ENCODE data around the gene NFKB2.
A peak's percentile ranks its signal among the peaks of the same experiment; 100 is the strongest.

NFKB2 gene

DNA sequence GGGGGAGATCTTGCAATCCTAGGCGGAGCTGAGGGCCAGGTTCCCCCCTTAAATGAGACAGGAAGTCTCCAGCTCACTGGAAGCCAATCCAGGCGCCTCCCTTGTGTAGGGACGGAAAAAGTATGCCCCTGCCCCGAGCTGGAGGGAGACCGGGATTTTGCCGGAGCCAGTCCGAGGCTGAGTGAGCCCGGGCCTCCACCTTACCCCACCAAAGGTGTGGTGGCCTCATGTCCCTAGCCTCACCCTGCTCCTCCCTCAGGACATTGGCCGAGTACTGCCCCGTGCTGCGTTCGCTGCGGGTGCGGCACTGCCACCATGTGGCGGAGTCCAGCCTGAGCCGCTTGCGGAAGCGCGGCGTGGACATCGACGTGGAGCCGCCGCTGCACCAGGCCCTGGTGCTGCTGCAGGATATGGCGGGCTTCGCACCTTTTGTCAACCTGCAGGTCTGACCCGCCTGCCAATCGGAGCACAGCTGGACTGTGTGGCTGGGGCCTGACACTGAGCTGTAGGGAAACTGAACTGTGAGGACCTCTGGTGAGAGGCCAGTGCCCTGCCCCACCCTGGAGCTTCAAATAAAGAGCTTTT lies 27.1 kb downstream of the NFKB2 start:
- peak; percentile 93 for DNase-seq (ENCODE audit: low spot score)

DNA sequence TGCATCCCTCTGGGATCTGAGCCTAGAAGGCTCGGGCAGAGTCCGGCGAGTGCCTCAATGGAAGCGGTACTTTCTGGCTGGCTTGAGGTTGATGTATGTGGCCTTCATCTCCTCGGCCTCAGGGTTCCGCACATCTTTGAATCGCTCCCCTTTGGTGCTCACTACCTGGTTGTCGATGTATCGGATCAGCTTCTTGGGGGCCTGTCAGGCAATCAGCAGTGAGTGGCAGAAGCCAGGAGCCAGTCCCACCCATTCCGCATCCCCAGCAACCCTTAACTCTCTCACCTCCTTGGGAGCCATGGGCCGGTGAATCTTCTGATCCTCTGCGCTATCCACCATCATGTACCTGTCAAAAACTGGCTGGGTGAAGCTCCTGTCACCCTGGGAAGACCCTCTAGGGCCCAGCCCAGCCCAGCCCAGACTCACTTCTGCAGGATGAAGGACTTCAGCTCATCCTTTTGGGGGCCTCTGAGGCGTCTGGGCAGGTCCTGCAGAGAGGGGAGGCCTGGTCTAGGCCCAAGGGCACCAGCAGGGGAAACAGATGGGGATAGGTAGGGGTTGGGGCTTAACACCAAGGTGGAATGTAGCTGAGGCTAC lies 28.0 kb downstream of the NFKB2 start:
- DNase-seq (ENCODE audit: low spot score) = no peak

DNA sequence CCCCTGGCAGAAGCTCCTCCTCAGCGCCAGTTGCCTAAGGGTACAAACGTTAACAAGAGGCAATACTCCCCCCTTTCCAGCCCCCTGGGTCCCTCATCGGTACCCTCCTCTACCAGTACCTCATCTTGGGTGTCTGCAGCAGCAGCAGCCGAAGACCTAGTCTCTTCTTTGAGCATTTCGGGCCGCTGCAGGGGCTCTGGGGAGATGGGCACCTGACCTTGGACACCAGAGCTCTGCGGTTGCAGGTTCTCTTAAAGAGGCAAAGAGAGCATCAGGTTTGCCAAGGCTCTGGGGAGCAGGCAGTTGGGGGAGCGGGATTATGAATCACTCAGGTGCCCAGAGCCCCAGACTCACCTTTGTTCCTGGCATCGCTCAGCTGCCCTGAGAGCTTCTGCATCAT lies 28.6 kb downstream of the NFKB2 start:
- DNase-seq (ENCODE audit: low spot score) = no peak

DNA sequence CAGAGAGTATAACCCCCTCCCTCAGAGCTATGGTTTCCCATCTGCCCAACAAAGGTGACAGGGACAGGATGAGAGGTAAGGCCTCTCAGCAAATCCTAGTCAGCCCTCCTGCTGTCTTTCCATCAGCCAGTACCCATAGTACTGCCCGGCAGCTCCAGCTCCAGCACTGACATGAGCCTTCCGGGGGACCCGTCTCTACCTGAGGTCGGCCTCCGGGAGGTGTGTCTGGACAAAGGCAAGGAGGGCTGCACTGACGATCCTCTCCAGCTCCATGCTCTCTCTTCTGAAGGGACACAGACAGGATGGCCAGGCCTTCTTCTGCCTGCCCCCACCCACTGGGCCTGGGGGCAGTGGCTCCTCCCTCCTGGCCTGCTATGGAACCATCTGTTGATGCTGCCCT lies 29.4 kb downstream of the NFKB2 start:
- no peak for DNase-seq (ENCODE audit: low spot score)

DNA sequence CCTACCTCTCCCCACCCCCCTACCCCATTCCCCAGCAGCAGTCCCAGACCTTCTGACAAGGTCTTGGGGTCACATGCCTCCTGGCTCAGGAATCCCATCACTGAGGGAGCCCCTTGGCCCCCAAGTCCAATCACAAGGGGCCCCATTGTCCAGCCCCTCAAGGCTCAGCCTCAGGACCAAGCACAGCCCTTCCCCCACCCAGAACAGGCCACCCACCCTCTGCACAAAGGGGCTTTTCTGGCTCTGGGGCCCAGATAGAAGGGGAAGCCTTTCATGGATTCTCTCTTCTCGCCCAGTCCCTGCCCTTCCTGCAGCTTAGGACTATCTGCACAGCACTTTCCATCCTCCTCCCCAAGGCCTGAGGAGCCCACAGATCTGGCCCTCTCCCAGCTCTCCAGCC lies 29.9 kb downstream of the NFKB2 start:
- no peak for DNase-seq (ENCODE audit: low spot score)

DNA sequence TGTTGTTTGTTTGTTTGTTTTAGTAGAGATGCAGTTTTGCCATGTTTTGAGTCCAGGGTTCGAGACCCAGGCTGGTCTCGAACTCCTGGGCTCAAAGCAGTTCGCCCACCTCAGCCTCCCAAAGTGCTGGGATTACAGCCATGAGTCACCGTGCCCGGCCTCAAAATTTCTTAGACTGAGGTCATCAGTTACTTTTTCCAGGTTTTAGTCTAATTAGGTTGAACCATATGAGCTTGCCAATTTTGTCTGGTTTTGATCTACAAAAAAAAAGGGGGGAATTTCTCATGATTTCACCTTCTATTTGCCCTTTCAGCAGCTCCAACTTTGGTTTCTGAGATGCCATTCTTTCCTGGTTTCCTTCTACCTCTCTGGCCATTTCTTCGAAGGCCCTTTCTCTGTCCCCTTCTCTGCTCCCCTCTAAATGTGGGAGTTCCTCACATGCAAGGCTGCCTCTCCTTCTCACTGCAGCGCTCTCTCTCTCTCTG lies 31.3 kb downstream of the NFKB2 start:
- DNase-seq (ENCODE audit: low spot score) = no peak

DNA sequence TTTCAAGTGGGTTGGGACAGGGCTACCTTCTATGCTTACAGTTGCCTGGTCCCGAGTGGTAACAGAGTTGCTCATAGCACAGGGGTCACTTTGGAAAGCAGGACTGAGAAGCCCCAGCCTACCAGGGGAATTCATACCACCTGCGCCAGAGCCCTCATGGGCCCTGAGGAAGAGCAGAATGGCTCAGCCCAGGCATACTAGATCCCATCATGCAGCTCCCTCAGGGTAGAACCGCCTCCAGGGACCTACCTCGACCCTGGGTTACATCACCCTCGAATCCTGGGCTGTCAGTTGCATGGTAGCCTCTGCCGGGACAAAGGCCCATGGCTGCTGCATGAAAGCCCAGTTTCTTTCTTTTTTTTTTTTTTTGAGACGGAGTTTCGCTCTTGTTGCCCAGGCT lies 34.0 kb downstream of the NFKB2 start:
- DNase-seq (ENCODE audit: low spot score) = no peak

DNA sequence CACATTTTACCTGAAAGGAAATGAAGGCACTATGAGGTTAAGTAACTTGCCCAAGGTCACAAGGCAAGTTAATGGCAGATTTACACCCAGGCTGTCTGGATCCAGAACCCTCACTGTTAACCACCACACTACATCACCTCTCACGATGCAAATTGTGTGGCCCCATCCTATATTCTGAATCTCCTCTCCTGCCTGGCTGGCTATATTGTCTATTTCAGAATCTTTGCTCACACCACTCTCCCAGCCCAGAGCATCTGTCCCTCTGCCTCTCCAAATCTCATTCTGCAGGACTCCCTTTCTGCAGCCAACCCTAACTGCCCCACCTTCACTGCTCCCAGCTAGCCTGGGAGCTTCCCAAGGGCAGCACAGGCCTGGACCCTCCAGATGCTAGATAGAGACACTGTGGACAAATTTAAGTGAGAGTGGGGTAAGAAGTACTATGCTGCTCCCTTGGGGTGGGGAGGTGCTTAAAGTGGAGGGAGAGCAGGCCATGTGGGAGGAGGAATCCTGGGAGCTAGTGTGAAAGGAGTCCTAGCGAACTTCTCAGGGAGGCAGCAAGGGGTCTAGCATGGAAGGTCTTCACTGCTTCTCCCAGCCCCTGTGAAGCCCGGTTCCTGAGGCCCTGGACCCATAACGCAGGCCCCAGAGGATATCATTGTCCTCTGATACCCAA lies 36.1 kb downstream of the NFKB2 start:
- no peak for DNase-seq (ENCODE audit: low spot score)

DNA sequence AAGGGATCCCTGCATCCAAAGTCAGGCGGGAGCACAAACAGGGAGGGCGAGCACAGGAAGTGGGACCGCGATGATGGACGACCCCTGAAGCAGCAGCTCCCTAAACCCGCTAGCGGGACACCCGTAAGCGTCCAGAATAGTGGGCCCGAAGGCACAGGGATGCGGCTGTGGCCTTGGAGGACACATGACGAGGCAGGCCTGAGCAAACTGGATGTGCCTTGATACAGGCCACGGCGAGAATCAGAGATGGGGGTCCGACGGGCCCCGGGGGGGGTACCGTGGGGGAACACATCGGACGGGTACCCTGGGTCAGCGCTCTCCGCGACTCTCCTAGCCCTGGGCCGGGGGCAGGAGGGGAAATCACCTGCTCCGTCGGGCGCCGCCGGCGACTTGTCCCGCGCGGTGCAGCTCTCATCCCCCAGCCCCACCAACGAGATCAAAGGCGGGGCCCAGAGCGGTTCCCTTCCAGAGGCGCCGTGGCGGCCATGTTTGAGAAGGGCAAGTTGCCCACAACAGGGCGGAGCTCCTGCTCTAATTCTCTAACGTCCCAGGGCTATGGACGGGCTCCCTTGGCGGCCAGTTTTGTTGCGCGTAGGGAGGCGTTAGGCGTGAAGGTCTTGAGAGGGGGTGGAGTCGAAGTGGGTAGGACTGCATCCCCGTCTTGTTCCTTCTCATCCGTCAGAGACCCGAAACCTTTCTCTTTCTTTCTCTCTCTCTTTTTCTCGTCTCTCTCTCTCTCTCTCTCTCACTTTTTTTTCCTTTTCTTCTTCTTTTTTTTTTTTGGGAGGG lies 36.9 kb downstream of the NFKB2 start, which contains the start of gene CUEDC2:
Gene CUEDC2, minus strand, starts transcription at position 413 of the 789 bp plus-strand sequence. CDS start 7,386 bp downstream, outside the sequence.
- DNase-seq (ENCODE audit: low spot score) = peak; percentile 91

DNA sequence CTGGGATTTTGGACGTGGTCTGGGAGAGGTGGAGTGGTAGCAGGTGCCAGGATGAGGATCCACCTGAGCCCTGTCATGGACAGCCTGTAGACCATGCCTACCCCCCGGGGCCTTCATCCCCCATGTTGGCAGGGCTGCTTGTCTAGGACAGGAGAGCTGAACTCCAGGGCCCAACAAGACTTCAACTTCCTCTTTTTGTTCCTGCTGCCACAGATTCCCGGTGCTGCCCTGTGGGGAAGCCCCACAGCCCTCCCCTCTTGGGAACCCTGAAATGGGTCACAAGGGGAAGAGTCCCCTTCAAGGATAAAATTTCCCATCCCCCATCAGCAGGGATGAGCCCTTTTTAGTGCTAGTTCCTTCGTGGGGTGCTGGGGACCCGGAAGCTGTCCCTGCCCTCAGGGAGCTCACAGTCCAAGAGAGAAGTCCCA lies 38.1 kb downstream of the NFKB2 start:
- DNase-seq (ENCODE audit: low spot score) = no peak

DNA sequence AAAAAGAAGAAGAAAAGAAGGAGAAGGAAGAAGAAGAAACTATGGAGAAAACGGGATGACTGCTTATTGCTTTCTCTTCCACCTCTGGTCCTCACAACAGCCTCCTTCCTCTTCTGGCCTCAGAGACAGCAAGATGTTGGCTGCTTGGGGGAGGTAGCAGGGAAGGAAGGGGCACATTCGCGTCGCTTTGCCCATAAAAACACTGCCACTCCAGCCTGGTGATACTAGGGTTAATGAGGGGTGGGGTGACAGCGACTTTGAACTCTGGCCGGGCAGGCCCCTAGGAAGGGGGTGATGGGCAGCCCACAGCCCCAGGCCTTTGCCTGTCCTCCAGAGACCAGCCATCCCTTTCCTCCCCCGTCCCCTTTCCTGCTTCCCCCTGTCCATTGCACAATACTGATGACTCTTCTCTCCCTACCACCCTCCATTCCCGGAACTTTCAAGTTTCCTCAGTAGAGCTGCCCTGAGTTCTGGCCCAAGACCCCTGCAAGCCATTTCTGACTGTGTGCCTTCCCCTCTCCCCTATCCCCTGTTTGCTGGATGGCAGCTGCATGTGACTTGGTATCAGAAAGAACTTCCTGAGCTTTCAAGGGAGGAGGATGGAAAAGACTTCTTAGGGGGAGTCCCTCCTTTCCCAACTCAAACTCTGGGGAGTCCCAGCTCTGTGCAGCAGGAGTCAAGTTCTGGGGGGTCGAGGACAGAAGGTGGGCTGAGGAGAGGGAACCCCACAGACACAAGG lies 39.1 kb downstream of the NFKB2 start:
- no peak for DNase-seq (ENCODE audit: low spot score)

DNA sequence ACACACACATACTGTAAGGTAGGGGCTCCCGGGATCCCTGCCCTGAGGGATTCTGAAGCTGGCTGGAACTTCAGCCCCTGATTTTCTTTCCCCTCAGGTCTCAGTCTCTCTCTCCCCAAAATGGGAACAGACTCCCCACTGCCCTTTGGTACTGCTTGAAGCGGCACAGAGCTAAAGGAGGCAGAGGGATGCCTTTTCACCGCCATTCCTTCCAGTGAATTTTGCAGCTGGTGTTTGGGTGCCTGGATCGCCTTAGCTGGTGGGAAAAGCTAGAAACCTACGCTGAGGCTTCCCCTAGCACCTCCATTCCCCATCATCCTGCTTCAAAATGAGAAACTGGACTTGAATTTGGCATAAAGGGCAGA lies 39.6 kb downstream of the NFKB2 start:
- no peak for DNase-seq (ENCODE audit: low spot score)

DNA sequence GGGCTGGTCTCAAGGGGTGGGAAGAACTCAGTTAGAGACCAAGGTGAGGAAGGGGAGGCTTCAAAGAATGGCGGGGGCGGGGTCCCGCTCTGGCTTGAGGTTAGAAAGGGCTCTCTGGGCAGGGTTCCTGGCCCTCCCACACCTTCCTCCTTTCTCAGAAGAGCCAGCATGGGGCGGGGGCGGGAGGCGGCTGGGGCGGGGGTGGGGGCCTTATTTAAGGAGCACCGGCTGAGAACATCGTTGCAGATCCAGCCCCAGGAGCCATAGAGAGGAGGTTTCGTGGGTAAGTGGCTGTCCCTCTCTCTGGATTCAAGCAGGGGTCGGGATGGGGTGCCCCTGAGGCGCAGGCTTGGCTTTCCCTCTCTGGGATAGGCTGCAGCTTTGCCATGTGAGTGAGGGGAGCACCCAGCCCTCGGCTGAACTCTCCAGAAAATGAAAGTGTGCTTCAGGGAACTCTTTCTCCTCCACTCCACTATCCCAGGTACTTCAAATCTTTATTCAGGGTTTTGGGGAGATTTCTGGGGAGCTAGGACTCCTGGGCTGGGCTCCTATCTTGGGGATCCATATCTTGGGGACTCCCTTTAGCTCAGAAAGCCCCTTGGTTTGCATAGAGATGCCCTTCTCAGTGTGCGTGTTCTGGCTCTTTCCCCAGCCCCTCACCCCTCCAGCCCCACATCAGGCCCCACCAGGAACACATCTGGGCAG lies 40.2 kb downstream of the NFKB2 start:
- DNase-seq (ENCODE audit: low spot score) = no peak

DNA sequence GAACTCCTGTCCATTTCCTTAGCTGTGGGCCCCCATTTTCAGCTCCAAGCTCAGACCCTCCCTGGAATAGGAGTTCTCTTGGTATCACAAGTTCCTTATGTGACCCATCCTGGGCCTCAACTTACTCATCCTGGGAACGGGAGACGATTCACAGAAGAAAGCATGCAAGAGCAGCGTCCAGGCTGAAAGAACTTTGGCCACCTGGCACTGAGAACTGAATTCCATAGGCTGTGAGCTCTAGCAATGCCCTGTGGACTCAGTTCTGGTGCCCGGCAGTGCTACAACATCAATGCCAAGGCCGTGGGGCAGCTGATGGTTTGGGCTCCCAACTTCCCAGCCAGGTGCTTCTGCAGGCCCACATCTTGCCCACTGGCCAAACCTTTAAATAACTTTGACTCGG lies 40.8 kb downstream of the NFKB2 start:
- no peak for DNase-seq (ENCODE audit: low spot score)

DNA sequence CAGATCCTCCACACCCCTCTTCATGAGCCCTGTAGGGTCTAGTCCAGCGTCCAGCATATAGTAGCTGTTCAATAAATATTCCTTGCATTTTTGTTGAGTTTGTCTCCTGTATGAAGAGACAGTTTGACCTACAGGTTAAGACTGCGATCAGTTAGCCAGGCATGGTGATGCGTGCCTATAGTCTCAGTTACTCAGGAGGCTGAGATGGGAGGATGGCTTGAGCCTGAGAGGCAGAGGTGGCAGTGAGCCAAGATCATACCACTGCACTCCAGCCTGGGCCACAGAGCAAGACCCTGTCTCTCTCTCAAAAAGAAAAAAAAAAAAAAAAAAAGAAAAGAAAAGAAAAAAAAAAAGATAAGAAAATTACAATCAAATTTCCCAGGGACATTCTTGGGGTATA lies 42.0 kb downstream of the NFKB2 start:
- DNase-seq (ENCODE audit: low spot score) = no peak

DNA sequence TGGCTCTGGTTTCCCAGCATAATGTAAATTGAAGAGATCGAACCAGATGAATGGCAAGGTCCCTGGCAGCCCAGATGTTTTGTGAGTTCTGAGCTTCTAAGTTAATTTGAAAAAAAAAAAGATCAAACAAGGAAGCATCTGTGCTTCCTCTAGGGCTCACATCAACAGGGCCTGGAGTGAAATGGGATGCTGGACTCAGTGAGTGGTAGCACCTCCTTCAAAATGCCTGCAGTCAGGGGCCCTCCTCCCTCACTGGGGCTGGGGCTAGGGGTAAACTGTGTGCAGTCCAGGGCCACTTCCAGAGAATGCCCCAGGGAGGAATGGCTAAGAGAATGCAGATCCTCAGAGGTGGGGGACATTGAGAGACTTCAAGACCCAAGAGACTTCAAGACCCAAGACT lies 42.9 kb downstream of the NFKB2 start:
- no peak for DNase-seq (ENCODE audit: low spot score)

DNA sequence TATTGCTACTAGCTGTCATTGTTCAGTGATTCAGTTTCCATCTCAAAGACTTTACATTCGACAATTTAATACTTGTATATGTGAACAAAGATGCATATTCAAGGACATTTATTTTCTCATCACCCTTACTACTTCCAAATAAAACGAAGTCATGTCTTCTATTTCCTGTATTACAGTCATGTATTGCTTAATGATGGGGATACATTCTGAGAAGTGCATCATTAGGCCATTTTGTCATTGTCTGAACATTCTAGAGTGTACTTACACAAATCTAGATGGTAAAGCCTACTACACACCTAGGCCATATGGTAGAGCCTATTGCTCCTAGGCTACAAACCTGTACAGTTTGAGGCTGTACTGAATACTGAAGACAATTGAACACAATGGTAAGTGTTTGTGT lies 49.3 kb downstream of the NFKB2 start:
- no peak for DNase-seq (ENCODE audit: low spot score)

DNA sequence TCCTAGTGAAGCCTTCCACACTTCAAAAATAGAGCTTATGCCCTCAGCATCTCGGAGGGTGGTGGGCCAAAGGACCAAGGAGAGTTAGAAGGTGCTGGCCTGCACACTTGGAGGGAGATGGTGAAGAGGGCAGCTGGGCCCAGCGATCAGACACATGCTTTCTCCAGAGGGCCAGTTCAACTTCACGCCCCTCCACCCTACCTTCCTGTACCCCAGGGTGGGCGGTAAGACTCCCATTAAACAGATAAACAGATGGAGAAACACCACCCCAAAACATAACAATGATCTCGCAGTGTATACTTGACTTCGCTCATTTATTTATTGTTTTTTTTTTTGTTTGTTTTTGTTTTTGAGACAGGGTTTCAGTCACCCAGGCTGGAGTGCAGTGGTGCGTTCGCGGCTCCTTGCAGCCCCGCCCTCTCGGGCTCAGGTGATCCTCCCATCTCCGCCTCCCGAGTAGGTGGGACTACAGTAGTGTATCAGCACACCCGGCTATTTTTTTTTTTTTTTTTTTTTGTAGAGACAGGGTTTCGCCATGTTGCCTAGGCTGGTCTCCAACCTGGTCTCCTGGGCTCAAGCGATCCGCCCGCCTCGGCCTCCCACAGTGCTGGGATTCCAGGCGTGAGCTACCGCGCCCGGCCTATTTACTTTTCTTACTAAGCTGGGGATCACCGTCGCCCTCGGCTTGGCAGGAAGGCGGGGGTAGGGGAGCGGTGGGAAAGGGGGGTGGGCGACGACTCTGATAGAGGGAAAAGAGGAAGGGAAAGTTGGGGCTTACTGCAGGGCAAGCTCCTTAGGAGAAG lies 54.0 kb downstream of the NFKB2 start:
- DNase-seq (ENCODE audit: low spot score) = peak; percentile 83

DNA sequence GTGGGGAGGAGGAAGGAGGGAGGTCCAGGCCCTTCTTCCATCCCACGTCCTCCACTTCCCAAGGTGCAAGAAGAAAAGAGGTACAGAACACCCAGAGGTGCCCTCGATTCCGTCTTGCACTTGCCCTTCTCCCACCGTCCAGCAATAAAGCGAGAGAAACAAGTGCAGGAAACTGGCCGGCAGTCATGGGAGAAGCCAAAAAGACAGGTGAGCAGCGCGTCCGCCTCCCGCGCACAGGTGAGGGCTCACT lies 54.5 kb downstream of the NFKB2 start:
- no peak for DNase-seq (ENCODE audit: low spot score)

DNA sequence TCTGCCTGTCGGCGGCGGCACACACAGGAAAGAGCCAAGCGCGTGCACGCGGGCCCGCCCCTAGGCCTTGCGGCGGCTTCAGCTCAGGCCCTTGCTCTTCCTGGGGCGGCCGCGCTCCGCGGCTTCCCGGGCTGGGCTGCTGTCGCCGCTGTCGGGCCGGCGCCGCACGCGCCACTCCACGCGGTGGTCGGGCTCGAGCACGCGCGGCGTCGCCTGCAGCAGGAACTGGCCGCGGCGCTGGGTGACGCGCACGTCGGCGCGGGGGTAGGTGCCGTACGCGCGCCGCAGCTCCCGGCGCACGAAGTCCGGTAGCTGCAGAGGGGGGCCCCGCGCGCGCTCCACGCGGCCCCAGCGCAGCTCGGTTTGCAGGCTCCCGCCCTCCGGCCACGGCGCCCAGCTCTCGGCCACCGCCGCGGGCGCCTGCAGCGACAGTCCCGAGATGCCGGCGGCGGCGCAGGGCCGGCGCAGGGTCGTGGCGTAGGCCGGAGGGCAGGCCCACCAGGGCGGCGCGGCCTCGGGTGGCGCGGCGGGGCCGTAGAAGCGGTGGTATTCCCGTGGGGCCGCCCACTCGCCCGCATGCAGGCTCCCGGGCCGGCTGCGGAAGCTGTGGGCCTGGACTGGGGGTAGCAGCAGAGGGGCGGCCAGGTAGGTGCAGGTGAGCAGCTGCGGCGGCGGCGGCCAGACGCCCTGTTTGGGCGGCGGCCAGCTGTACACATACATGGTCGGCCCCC lies 55.0 kb downstream of the NFKB2 start:
- peak; percentile 89 for DNase-seq (ENCODE audit: low spot score)

All from SW480 (cell line).